Fibroblast of skin of right quadriceps (primary cell): ENCODE measurements around the gene OR5C1.
"Not testable (repeated sequence)": the region's sequence is repeated elsewhere in the genome, so short reads cannot be mapped to it uniquely, and the experiment has no call there.

Source experiments
- DNase-seq: peaks from one replicate; pipeline ENCODE4 v3.0.0-alpha.2; 2013

OR5C1 gene

DNA sequence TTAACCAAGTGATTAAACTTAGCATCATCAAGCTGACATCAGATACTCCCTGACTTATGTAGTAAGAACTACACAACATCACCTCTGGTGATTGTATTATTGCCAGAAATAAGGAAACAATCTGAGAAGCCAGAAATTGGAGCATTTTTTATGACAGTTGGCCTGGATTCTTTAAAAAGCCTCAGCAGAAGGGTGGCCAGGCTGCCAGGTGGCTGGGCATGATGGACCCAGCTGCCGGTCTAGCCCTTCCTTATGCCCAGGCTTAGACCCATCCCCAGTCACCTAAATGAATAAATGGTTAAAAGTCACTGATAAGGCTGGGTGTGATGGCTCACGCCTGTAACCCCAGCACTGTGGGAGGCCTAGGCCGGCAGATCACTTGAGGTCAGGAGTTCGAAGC lies 24.0 kb downstream of the OR5C1 start:
- DNase-seq = no peak

DNA sequence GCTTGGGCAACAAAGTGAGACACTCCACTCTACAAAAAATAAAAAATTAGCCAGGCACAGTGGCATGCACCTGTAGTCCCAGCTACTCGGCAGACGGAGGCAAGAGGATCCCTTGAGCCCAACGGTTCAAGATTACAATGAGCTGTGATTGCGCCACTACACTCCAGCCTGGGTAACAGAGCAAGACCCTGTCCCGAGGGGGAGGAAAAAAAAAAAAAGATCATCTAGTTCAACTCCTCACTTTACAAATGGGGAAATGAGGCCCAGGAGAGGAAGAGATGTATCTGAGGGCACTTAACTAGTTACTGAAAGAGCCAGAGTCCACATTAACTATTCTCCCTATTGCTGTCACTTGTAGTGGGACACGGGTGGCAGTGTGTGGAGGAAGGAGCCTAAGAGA lies 25.8 kb downstream of the OR5C1 start:
- DNase-seq = no peak

DNA sequence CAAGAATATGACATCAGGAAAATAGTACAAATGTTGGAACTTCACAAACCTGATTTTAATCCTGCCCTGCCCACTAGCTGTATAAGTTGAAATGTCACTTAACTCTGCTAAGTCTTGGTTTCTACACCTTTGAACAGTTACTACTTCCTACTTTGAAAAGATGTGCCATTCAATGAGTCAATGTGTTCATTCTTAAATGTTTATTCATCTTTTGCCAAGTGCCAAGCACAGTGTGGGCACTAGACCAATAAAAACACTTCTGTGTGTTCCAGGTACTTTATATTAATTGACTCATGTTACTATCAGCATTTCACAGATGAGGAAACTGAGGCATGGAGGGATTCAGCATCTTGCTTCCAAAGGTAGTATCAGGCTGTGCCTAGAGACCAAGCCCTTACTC lies 26.8 kb downstream of the OR5C1 start:
- DNase-seq = no peak

DNA sequence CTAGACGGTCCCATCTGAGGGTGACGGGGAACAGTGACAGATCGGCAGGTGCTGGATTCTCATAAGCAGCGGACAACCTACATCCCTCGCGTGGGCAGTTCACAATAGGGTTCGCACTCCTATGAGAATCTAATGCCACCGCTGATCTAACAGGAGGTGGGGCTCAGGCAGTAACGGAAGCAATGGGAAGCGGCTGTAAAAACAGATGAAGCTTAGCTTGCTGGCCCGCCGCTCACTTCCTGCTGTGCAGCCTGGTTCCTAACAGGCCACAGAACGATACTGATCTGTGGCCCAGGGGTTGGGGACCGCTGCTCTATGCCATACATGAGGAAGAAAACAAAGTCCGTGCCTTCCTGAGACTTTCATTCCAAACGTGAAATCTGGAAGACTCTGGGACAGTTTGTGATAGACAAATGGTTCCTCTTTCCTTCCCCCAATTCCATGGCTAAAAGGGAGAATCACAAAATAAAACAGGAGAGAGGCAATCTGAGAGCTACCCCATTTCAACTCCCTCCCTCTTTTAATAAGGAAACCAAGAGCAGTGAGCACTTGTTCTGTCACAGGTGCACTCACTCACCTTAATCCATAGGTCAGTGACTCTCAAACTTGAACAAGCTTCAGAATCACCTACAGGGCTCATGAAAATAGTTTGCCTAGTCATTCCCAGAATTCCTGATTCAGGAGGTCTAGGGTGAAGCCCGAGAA lies 27.6 kb downstream of the OR5C1 start:
- no peak for DNase-seq

DNA sequence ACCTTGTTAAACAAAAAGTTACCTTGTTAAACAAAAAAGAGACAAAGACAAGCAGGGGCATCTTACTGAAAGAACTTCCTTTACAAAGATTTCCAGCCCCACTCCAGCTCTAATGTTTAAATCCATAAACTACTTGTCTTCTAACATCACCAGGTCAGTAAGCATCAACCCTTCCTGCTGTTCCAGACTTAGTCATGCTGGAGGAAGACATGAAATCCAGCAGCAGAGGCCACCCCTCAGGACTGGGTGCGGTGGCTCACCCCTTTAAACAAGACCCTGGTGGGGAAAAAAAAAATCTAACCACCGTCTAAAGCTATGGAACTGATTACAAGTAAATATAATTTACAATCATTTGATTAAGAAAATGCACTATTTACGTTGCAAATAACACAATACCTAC lies 30.6 kb downstream of the OR5C1 start:
- DNase-seq = no peak

DNA sequence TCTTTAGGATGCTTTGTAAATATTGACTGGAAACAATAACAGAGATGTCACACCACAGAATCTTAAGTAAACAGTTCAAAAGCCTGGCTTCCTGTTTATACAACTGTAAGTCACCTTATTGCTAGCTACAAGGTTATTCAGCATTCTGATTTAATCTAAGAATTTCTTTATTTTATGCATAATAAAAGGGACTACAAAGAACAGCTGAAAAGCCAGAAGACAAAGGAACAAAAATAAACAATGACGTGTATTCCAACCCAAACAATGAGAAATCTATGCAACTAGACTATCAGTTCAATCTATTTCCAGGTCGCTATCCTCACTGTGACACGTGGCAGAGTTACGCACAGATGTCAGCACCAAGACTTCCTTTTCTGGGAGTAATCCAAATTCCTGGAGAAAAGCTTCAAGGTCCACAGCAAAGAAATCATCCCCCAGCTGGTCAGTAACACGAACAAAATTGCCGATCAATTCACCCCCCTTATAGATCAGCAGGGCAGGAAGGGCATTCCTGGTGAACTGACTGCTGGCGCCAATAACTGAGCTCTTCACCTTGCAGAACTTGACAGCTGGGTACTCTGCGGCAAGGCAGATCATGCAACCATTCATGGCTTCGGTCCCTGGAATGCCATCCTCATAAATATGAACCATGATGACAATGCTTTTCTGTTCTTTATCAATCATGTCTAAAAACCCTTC lies 31.2 kb downstream of the OR5C1 start:
- no peak for DNase-seq

DNA sequence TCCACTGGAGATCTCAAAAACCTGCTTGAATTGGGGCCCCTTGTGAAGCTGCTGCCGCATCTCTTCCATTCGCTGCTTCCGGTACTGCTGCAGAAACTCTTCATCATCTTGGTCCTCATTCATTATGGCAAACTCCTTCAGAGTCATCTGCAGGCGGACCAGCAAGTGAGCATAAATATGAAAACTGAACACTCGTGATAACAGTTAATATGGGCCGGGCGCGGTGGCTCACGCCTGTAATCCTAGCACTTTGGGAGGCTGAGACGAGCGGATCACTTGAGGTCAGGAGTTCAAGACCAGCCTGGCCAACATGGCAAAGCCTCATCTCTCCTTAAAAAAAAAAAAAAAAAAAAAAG lies 31.7 kb downstream of the OR5C1 start:
- DNase-seq = no peak

DNA sequence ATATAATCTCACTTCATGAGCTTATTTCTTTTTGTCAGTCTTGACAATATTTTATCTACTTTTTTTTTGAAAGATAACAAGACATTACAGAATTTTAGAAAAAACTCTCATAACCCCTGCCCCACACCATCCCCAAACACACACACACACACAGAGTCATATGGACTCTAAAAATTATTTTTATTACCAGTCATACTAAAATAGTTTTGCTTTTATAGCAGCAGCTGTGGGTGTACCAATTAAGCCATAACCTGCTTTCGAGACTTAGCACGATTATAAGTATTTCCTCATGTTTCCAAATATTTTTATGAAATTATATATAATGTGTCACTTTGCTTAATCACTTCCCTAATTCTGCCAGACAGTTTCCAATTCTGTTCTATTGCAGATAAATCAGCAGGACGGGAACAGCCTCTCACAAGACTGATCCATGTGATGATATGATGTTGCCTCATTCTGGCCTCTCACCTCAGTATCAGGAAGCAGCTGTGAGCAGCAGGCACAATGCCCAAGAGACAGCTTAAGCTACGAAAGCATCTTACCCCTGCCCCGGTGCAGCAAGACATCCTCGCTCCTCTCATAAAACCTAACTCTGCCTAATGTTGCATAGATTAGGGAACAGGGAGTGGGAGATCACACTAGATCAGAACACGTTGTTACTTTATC lies 32.7 kb downstream of the OR5C1 start:
- no peak for DNase-seq

DNA sequence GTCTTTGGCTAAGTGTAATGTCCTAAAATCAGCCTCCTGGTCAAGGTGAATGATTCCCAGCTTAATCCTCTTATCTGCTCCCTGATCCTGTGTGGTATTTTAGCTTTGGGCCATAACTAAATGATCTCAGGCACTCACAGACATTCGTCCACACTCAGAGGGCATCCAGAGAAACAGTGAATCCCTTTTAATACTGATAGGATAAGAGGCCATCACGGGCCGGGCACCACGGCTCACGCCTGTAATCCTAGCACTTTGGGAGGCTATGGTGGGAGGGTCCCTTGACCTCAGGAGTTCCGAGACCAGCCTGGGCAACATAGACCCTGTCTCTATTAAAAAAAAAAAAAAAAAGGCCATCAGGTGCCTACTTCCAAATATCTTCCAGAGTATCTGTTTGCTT lies 33.3 kb downstream of the OR5C1 start:
- DNase-seq = no peak

DNA sequence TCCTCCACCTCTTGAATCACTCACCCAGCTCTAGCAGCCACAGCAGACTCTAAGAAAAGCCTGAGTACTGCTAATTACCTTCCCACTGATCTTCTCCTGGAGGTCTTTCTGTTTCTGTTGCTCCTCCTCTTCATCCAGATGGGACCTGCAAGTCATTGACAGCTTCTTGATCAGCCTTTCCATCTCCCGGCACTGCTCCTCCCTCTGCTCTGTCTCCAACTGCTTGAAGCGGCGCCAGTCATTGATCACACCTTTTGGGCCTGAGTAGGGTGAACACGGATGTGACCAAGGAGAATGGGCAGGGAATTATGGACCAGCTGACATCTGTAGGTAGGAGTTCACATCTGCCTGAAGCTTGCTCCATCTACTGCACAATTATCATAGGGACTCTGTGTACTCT lies 34.2 kb downstream of the OR5C1 start:
- DNase-seq = no peak

DNA sequence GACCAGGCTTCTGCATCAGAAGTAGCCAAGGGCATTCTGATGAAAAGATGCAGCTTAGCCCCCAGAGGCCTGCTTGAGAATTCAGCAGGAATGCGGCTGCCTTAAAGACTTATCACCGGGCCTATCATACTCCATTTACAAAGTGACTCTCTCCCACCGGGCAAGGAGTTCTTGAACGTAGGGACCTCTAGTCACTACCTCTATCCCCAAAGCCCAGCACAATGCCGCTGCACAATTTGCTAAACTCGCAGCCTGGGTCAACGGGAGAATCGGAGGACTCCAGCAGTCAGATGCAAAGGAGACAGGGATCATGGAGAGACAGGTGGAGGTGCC lies 39.0 kb downstream of the OR5C1 start:
- peak; percentile 34 for DNase-seq

DNA sequence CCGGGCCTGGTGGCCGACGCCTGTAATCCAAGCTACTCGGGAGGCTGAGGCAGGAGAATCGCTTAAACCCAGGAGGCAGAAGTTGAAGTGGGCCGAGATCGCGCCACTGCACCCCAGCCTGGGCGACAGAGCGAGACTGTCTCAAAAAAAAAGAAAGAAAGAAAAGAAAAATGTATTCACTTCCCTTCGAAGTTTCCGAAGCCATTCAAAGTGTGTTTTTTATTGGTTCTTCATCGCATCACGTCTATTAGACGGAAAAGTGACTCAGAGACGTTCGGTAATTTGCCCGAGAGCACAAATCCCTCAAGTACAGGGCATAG lies 40.2 kb downstream of the OR5C1 start:
- DNase-seq = not testable (repeated sequence)

DNA sequence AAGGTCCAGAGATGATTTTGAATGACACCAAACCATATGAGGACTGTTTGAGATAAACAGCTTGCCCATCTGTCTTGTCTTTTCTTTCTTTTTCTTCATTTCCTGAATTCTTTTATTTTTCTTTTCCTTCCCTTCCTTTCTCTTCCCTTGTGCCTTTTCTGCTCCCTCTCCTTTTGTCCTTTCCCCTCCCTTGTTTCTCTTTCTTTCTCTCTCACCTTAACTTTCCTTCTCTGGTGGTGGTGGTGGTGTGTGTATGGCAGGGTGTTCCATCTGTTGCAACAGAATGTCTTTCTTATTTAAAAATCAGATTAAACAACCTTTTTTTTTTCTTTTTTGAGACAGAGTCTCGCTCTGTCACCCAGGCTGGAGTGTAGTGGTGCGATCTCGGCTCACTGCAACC lies 43.5 kb downstream of the OR5C1 start:
- DNase-seq = no peak

DNA sequence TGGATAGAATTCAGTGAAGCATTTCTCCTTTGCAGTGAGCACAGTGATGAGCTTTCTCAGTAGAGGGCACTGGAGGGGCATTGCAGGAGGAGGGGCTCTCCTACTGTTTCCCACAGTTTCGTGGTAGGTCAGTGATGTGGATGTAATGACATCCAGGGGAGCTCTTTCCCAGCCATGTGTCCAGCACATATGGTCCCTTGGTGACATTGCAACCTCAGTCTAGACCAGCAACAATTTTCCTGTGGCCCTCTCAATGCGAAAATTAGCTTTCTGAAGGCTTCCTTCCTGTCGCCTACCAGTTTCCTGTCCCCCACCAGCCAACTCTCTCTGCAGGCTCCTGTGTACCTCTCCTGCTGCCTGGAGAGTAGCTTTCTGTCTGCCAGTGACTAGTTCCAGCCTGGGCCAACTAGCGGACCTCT lies 46.6 kb downstream of the OR5C1 start:
- no peak for DNase-seq

DNA sequence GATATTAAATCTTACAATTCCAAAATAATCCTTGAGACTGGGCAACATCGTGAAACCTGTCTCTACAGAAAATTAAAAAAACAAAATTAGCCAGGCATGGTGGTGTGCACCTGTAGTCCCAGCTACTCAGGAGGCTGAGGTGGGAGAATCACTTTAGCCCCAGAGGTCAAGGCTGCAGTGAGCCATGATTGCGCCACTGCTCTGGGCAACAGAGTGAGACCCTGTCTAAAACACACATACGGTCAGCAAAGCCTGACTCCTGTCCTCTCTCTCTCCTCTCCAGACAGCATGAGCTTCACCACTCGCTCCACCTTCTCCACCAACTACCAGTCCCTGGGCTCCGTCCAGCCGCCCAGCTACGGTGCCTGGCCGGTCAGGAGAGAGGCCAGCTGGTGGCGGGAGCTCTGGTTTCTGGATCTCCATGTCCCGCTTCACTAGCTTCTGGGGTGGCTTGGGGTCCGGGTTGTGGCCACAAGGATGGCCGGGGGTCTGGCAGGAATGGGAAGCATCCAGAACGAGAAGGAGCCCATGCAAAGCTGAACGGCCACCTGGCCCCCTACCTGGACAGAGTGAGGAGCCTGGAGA lies 48.6 kb downstream of the OR5C1 start:
- no peak for DNase-seq

DNA sequence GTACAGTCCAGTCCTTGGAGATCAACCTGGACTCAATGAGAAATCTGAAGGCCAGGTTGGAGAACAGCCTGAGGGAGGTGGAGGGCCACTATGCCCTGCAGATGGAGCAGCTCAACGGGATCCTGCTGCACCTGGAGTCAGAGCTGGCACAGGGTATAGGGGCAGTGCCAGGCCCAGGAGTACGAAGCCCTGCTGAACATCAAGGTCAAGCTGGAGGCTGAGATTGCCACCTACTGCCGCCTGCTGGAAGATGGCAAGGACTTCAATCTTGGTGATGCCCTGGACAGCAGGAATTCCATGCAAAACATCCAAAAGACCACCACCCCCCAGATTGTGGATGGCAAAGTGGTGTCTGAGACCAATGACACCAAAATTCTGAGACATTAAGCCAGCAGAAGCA lies 49.7 kb downstream of the OR5C1 start:
- DNase-seq = not testable (repeated sequence)
